GM18951 (cell line): Measurements from ENCODE around the gene P2RX5.
A peak's percentile ranks its signal among the peaks of the same experiment; 100 is the strongest.

Experiments
- POLR2A ChIP-seq: IDR thresholded peaks from 4 replicates; pipeline ENCODE4 v1.6.1; 2011; ENCODE audit warnings: mild to moderate bottlenecking; ENCODE audit not compliant: insufficient read length, insufficient read depth; ENCODE audit errors: extremely low read depth
- in situ Hi-C: fragments of 300-500 bp; cut with MboI; formaldehyde crosslinking; loops from one replicate; pipeline ENCODE4 v1.12.0; 2022; ENCODE audit warnings: low sequenced_read_pairs, mixed read lengths, inconsistent platforms; ENCODE audit not compliant: unreplicated experiment

The P2RX5 gene

GRCh38 chr17:3682033-3682432, 13.9 kb downstream of the P2RX5 start:
- in situ Hi-C loops: loop anchor here (5.0 kb wide), 1 partner anchor 55 kb away; no protein-coding TSS in a partner anchor
- no peak for TF ChIP-seq POLR2A

DNA sequence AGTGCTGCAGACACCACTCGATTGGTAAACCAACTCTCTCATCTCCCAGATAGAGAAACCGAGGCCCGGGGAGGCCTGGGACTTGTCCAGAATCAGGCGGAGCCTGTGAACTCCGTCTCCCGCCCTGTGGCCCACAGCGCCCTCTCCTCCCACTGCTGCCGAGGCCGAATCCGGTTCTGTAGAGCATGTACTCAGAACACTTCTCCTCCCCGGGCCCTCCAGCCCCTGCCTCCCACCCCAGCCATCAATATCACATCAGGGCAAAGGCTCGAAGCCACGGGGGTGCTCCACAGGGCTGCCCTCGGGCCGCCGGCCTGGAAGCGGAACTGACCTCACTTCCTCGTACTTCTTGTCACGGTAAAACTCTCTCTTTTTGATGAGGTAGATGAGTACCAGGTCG, 14.4 kb downstream of the P2RX5 start:
- in situ Hi-C loops: loop anchor here (5.0 kb wide), 1 partner anchor 56 kb away; no protein-coding TSS in a partner anchor
- TF ChIP-seq POLR2A: no peak

- in situ Hi-C loops: loop anchor here (5.0 kb wide), 1 partner anchor 56 kb away; no protein-coding TSS in a partner anchor
Observed at GRCh38 chr17:3681057-3681456, 14.9 kb downstream of the P2RX5 start.

DNA sequence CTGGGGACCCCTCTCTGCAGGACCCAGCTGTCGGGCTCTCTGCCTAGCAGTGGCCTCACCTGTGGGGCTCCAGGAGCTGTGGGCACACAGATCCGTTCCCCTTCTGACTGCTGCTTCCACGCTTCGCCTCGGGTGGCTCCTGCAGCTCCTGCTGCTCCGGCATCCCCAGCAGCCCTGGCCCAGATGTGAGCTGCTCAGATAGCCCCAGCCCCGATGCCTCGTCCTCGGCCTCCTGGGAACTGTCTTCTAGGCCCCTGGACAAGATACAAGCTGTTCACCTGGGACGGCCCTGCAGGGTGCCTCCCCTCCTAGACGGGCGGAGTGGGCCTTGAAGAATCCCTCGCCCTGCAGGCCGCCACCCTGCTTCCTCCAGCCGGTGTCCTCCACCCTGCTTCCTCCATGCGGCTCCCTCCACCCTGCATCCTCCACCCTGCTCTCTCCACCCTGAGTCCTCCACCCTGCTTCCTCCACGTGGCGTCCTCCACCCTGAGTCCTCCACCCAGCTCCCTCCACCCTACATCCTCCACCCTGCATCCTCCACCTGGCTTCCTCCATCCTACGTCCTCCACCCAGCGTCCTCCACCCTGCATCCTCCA, 16.3 kb downstream of the P2RX5 start:
- no peak for TF ChIP-seq POLR2A
- in situ Hi-C loops: loop anchor here (5.0 kb wide), 1 partner anchor 58 kb away; no protein-coding TSS in a partner anchor

More at GRCh38 chr17:3681057-3681456, 14.9 kb downstream of the P2RX5 start:
- TF ChIP-seq POLR2A: no peak

DNA sequence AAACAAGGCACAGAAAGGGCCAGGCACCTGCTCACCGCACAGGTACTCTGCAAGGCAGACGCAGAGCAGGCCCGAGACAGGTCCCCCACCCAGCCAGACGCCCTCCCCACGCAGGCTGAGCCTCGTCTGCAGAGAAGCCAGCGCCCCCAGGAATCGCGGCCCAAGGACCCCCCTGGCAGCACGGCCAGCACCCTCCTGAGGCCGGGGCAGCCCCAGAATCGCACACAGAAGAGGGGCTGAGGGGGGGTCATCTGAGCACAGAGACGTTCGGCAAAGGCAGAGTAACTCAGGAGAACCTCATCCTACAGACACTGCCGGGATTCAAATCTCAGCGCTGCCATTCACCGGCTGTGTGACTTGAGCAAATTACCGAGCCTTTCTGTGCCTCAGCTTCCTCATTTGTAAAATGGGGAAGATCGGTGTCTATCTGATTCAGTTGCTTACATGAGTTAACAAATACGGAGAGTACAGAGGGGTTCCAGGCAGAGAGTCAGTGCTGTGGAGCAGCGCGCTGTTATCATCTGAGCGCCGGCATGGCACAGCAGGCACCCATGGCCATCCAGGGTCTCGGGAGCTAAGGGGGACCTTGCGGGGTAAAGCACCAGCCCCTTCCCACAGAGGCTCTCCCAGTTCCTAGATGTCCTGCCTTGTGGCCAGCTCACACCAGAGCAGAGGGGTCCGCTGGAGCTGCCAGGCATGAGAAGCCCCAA, 17.0 kb downstream of the P2RX5 start:
- in situ Hi-C loops: no loop called here
- no peak for TF ChIP-seq POLR2A

- in situ Hi-C loops: no loop called here
- TF ChIP-seq POLR2A: no peak
Observed at GRCh38 chr17:3678095-3678820, 17.7 kb downstream of the P2RX5 start.

DNA sequence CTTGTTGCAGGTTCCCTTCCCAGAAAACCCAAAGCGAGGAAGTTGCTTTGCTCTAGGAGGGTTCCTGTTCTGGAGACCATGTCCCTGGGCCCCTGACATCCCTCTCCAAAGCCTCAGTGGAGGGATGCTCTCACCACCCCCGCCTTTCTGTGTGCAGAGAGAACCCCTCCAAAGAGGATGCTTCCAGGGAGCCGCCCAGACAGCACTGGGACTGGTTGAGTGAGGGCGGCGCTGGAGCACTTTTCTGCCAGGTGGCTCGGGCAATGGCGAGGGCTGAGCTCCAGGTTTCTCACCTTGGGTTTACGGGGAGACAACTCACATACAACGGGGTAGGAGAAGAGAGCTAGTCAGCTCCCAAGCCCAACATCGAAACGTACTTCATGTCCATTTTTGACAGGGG, 20.1 kb downstream of the P2RX5 start:
- no peak for TF ChIP-seq POLR2A
- in situ Hi-C loops: no loop called here

DNA sequence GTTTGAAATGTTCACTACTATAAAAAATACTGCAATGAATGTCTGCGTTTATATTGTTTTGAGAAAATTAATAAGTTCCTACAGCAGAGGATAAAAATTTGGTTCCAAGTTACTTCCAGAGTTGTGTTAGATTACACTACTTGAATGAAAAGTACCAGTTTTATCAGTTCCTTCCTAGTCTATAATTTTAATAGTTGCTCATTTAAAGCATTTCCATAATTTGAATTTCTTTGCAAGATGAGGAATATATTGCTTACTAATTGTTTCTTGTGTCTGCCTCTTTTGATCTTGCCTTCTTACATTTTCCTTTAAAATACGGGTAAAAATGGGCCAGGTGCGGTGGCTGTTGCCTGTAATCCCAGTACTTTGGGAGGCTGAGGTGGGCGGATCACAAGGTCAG, 23.4 kb downstream of the P2RX5 start:
- no peak for TF ChIP-seq POLR2A
- in situ Hi-C loops: no loop called here

DNA sequence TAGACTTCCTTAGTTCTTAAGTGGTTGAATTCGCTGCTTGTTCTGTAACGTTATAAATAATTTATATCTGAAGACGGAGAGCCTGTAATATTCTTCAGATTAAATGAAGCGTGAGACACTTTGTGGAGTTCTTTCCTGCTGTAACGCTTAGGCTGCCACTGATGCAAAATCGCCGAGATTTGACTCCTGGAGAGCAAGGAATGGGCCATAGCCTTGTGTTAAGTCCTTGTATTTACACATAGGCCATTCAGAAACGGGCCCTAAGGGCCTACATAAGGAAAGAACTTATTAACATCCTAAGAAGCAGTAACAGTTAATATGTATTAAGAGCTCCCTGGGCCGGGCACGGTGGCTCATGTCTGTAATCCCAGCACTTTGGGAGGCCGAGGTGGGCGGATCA, 26.4 kb downstream of the P2RX5 start:
- TF ChIP-seq POLR2A: no peak
- in situ Hi-C loops: no loop called here

DNA sequence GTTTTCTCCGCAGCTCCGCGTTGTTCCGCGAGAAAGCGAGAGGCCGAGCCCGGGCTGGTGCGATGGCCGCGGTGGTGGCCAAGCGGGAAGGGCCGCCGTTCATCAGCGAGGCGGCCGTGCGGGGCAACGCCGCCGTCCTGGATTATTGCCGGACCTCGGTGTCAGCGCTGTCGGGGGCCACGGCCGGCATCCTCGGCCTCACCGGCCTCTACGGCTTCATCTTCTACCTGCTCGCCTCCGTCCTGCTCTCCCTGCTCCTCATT, 26.9 kb downstream of the P2RX5 start:
- TF ChIP-seq POLR2A: no peak
- in situ Hi-C loops: no loop called here

- TF ChIP-seq POLR2A: peak; percentile 98
- in situ Hi-C loops: no loop called here
Observed at GRCh38 chr17:3668279-3669084, 27.5 kb downstream of the P2RX5 start, which contains the start of the genes EMC6 and TAX1BP3. Gene EMC6 (plus strand): TSS chr17:3668812. CDS start chr17:3669147, 335 bp downstream. Gene TAX1BP3 (minus strand): TSS chr17:3668578. CDS start chr17:3668526, 52 bp downstream.

GRCh38 chr17:3667366-3668278, 28.3 kb downstream of the P2RX5 start:
- in situ Hi-C loops: no loop called here
- no peak for TF ChIP-seq POLR2A

DNA sequence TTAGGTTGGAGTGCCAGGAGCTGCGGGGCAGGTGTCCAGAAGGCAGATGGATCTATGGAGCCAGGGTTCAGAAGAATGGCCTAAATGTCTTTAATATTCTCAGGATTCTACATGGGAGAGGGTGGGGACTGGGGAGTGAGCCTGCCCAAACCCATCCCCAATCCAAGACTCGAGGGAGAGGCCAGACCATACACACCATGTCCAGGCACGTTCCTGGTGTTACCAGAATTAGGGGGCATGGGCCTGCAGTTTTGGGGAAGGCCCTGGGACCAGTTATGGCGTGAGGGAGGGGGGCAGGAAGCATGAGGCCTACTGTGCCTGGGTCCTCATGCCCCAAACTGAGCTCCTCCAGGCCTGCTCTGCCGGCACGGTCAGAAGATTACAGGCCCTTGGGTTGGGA, 29.4 kb downstream of the P2RX5 start:
- in situ Hi-C loops: no loop called here
- TF ChIP-seq POLR2A: no peak
